Caki2 (cell line): ENCODE results near the gene MYO9A. TPM values are rescaled to one million over a fixed set of nuclear protein-coding genes. Genes with fewer than 3 reads are reported as not detected.
A peak's percentile ranks its signal among the peaks of the same experiment; 100 is the strongest.

Experiments
- DNase-seq: peaks from one replicate; pipeline ENCODE4 v3.0.0-alpha.2; 2015; ENCODE audit warnings: low read depth
- in situ Hi-C: cut with HindIII; loops from 2 replicates; pipeline ENCODE4 v1.10.0; 2016; ENCODE audit warnings: low sequenced_read_pairs, low pct_unique_long_range_greater_than_20kb, mixed read lengths
- total RNA-seq: library from RNA; depleted of rRNA; stranded (reverse); fragments of >200 nt; shearing (Covaris generic); gene quantifications from 2 replicates; pipeline ENCODE4 v1.2.3, GENCODE V29; 2014; ENCODE audit warnings: low replicate concordance; rRNA removed

Gene MYO9A
- 6.3 and 10.2 TPM in 2 replicates for total RNA-seq

- peak; percentile 97 for DNase-seq
- in situ Hi-C loops = no loop called here
Observed at GRCh38 chr15:72118017-72118978, at the start of gene MYO9A, which contains the start of gene SENP8. MYO9A (minus strand) TSS chr15:72118150; CDS start chr15:72046563, 71,587 bp downstream. SENP8 (plus strand) TSS chr15:72118403; CDS start chr15:72139624, 21,221 bp downstream.

GRCh38 chr15:72167445-72167844 lies 49.5 kb upstream of the MYO9A start:
- no peak for DNase-seq
- in situ Hi-C loops = no loop called here

GRCh38 chr15:72166716-72167417 lies 48.9 kb upstream of the MYO9A start:
- in situ Hi-C loops = no loop called here
- no peak for DNase-seq

GRCh38 chr15:72163719-72164118 lies 45.8 kb upstream of the MYO9A start:
- DNase-seq = no peak
- in situ Hi-C loops = no loop called here

- no peak for DNase-seq
- in situ Hi-C loops = no loop called here
Observed at GRCh38 chr15:72162569-72162968, 44.6 kb upstream of the MYO9A start.

GRCh38 chr15:72161361-72162132 lies 43.6 kb upstream of the MYO9A start:
- no peak for DNase-seq
- in situ Hi-C loops = no loop called here

GRCh38 chr15:72160696-72161245 lies 42.8 kb upstream of the MYO9A start:
- in situ Hi-C loops = no loop called here
- DNase-seq = no peak

GRCh38 chr15:72156928-72157327 lies 39.0 kb upstream of the MYO9A start:
- no peak for DNase-seq
- in situ Hi-C loops = no loop called here

GRCh38 chr15:72155635-72156616 lies 38.0 kb upstream of the MYO9A start:
- peak; percentile 82 for DNase-seq
- in situ Hi-C loops = no loop called here

- in situ Hi-C loops = no loop called here
- peak; percentile 89 for DNase-seq
Observed at GRCh38 chr15:72155003-72155621, 37.2 kb upstream of the MYO9A start.

GRCh38 chr15:72154316-72154715 lies 36.4 kb upstream of the MYO9A start:
- in situ Hi-C loops = no loop called here
- no peak for DNase-seq

GRCh38 chr15:72153269-72154000 lies 35.5 kb upstream of the MYO9A start:
- in situ Hi-C loops = no loop called here
- peak; percentile 15 for DNase-seq

GRCh38 chr15:72147418-72147817 lies 29.5 kb upstream of the MYO9A start:
- no peak for DNase-seq
- in situ Hi-C loops = no loop called here

GRCh38 chr15:72146934-72147333 lies 29.0 kb upstream of the MYO9A start:
- no peak for DNase-seq
- in situ Hi-C loops = no loop called here

- in situ Hi-C loops = no loop called here
- DNase-seq = no peak
Observed at GRCh38 chr15:72146221-72146620, 28.3 kb upstream of the MYO9A start.
